Endothelial cell of umbilical vein (primary cell): Measurements from ENCODE around the gene ADH1B. TPM values are rescaled to one million over a fixed set of nuclear protein-coding genes. Genes with fewer than 3 reads are reported as not detected.

ENCODE experiments used
- BruUV-seq: library from RNA; stranded (reverse); fragments of 400-500 nt; replicated peaks from 2 replicates; lab custom pipeline; 2021; lab: Mats Ljungman, UMichigan
- CTCF ChIA-PET: fragments of 300-600, 350-600 bp; sonication (Branson Sonifier 250); formaldehyde crosslinking; loops from one replicate; lab custom pipeline; 2021; ENCODE audit warnings: antibody characterized with exemption, inconsistent platforms; lab: Charles Lee
- POLR2A ChIA-PET: fragments of 300-600, 350-600 bp; sonication (Branson Sonifier 250); formaldehyde crosslinking; loops from one replicate; lab custom pipeline; 2021; ENCODE audit warnings: antibody characterized with exemption, inconsistent platforms; lab: Charles Lee
- DNase-seq: peaks from one replicate; pipeline ENCODE4 v3.0.0-alpha.2; 2011; ENCODE audit warnings: low read depth, low spot score
- FAIRE-seq: peaks from 2 replicates; lab custom pipeline; 2011; peaks lifted over from hg19 to GRCh38; lab: Jason Lieb, UNC
- H2AFZ ChIP-seq: 2 replicates; pipeline ENCODE4 v1.6.0; 2012; ENCODE audit warnings: low read depth, low read length, control low read depth, inconsistent platforms
- H3K27ac ChIP-seq: 2 replicates; pipeline ENCODE4 v1.5.1; 2011; ENCODE audit warnings: low read depth, mild to moderate bottlenecking, control low read depth, low read length, moderate library complexity; ENCODE audit not compliant: insufficient read depth
- H3K27me3 ChIP-seq, 2 experiments: 2 replicates each; pipeline versions ENCODE4 v1.6.0 to v1.6.1; 2011; ENCODE audit warnings: low read length in 2 of 2, mixed read lengths in 1 of 2; ENCODE audit not compliant: control insufficient read depth in 2 of 2, insufficient read depth in 2 of 2
- H3K36me3 ChIP-seq, 2 experiments: 2 replicates in 1 of 2; 3 replicates in 1 of 2; pipeline ENCODE4 v1.5.1; 2011; ENCODE audit warnings: low read length in 2 of 2, mild to moderate bottlenecking in 1 of 2, moderate library complexity in 1 of 2; ENCODE audit not compliant: control insufficient read depth in 2 of 2, insufficient read depth in 2 of 2; ENCODE audit errors: extremely low read depth in 1 of 2
- H3K4me1 ChIP-seq: 3 replicates; pipeline ENCODE4 v1.5.1; 2011; ENCODE audit warnings: mild to moderate bottlenecking, low read length; ENCODE audit not compliant: control insufficient read depth, insufficient read depth; ENCODE audit errors: extremely low read depth
- H3K4me2 ChIP-seq: 2 replicates; pipeline ENCODE4 v1.6.1; 2011; ENCODE audit warnings: low read length, control low read depth, mixed read lengths; ENCODE audit not compliant: insufficient read depth
- H3K4me3 ChIP-seq, 3 experiments: fragments of 200-600 bp in 1 of 3; sonication (generic), shearing (Covaris generic) in 1 of 3; replicated peaks in 1 of 3; 2 replicates each; pipeline ENCODE4 v1.5.1; 2011 to 2016; ENCODE audit warnings: control low read depth in 3 of 3, low read length in 3 of 3, mild to moderate bottlenecking in 2 of 3, inconsistent platforms in 1 of 3, low read depth in 1 of 3, moderate library complexity in 1 of 3; ENCODE audit not compliant: insufficient read depth in 1 of 3
- H3K79me2 ChIP-seq: 2 replicates; pipeline ENCODE4 v1.6.0; 2012; ENCODE audit warnings: low read length, inconsistent platforms; ENCODE audit not compliant: control insufficient read depth, insufficient read depth
- H3K9ac ChIP-seq: replicated peaks from 2 replicates; pipeline ENCODE3; 2011; ENCODE audit warnings: low read length, control low read depth; ENCODE audit not compliant: insufficient read depth; ENCODE audit errors: extremely low read depth
- H3K9me1 ChIP-seq: replicated peaks from 3 replicates; pipeline ENCODE4 v1.6.0; 2011; ENCODE audit warnings: mild to moderate bottlenecking, low read length; ENCODE audit not compliant: control insufficient read depth, insufficient read depth; ENCODE audit errors: extremely low read depth
- H3K9me3 ChIP-seq: replicated peaks from 2 replicates; pipeline ENCODE4 v1.5.1; 2012; ENCODE audit warnings: low read length, inconsistent platforms; ENCODE audit not compliant: control insufficient read depth, insufficient read depth
- H4K20me1 ChIP-seq: replicated peaks from 2 replicates; pipeline ENCODE3; 2011; ENCODE audit warnings: mild to moderate bottlenecking, low read length; ENCODE audit not compliant: control insufficient read depth, insufficient read depth; ENCODE audit errors: extremely low read depth
- EZH2 ChIP-seq: IDR thresholded peaks from 2 replicates; pipeline ENCODE4 v1.6.1; 2012; ENCODE audit warnings: borderline replicate concordance, low read depth, mild to moderate bottlenecking, moderate library complexity, low read length, inconsistent platforms; ENCODE audit not compliant: severe bottlenecking
- FOS ChIP-seq: IDR thresholded peaks from 2 replicates; pipeline ENCODE4 v1.6.1; 2011; ENCODE audit warnings: mild to moderate bottlenecking, low read length, moderate library complexity, borderline replicate concordance; ENCODE audit not compliant: insufficient read depth
- GATA2 ChIP-seq: IDR thresholded peaks from 2 replicates; pipeline ENCODE4 v1.7.0; 2011; ENCODE audit warnings: low read depth, mild to moderate bottlenecking, moderate library complexity, mixed read lengths, low read length; ENCODE audit not compliant: insufficient read length, insufficient read depth
- JUN ChIP-seq: IDR thresholded peaks from 2 replicates; pipeline ENCODE4 v1.6.1; 2011; ENCODE audit warnings: borderline replicate concordance, low read depth; ENCODE audit not compliant: insufficient read length, insufficient read depth
- MYC ChIP-seq: IDR thresholded peaks from one replicate; pipeline ENCODE4 v1.6.1; 2011; ENCODE audit warnings: mild to moderate bottlenecking, low read depth, low read length
- POLR2A ChIP-seq: IDR thresholded peaks from 2 replicates; pipeline ENCODE4 v1.6.1; 2012; ENCODE audit warnings: low read depth, mild to moderate bottlenecking, control low read depth, low read length
- POLR2AphosphoS5 ChIP-seq: IDR thresholded peaks from 2 replicates; pipeline ENCODE4 v1.6.1; 2012; ENCODE audit warnings: low read depth, mild to moderate bottlenecking, control low read depth, low read length, moderate library complexity; ENCODE audit not compliant: insufficient read depth
- dilution Hi-C: fragments of 300-500 bp; cut with MboI; formaldehyde crosslinking; loops from one replicate; pipeline ENCODE4 v1.15.0; 2019; ENCODE audit warnings: low sequenced_read_pairs; ENCODE audit not compliant: extremely low pct_ligation_motif_present
- intact Hi-C: fragments of 100-400 bp; cut with micrococcal nuclease; formaldehyde crosslinking; loops from one replicate; pipeline ENCODE4 v1.10.0; 2022
- polyA plus RNA-seq, 4 experiments: library from polyadenylated mRNA; depleted of rRNA in 3 of 4; stranded (reverse) in 3 of 4; unstranded in 1 of 4; fragments of >200 nt; gene quantifications; 2 replicates each; pipeline versions ENCODE4 v1.2.1 to v1.2.3, GENCODE V29; 2011 to 2012; ENCODE audit warnings: missing spikeins in 1 of 4
- total RNA-seq: library from RNA; stranded (reverse); gene quantifications from 2 replicates; pipeline ENCODE4 v1.2.3, GENCODE V29; 2021
- TF ChIP-seq, protein P1 (sequence below), 2 donors: IDR thresholded peaks; 1 replicate in 1 of 2; 2 replicates in 1 of 2; pipeline ENCODE4 v1.5.1; 2011; ENCODE audit warnings: low read length in 2 of 2, mild to moderate bottlenecking in 2 of 2, moderate library complexity in 2 of 2, control low read depth in 1 of 2, inconsistent platforms in 1 of 2, low read depth in 1 of 2; ENCODE audit not compliant: insufficient read depth in 1 of 2; ENCODE audit errors: extremely low read depth in 1 of 2
- TF ChIP-seq, protein P2 (sequence below): IDR thresholded peaks from 2 replicates; pipeline ENCODE4 v1.6.1; 2011; ENCODE audit not compliant: insufficient read depth, insufficient read length

The ADH1B gene
- total and polyA plus RNA-seq, 2 donors (not counting 3 experiments of a cell fraction or from before 2014, with no cell fraction given) = not detected

DNA sequence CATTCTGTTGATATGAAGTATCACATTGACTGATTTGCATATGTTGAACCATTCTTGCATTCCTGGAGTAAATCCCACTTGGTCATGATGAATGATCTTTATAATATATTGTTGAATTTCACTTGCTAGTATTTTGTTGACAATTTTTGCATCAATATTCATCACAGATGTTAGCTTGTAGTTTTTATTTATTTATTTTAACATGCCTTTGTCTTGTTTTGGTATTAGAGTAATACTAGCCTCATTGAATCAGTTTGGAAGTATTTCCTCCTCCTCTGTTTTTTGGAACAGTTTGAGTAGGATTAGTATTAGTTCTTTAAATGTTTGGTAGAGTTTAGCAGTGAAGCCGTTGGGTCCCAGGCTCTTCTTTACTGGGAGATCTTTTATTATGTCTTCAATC is 45.3 kb upstream of the ADH1B start:
- H3K9me1 ChIP-seq = no peaks in the 10 kb centered on the region
- no peaks in the 10 kb centered on the region for H3K79me2 ChIP-seq

More for the DNA sequence above, 45.3 kb upstream of the ADH1B start:
- TF ChIP-seq, protein P1, sequence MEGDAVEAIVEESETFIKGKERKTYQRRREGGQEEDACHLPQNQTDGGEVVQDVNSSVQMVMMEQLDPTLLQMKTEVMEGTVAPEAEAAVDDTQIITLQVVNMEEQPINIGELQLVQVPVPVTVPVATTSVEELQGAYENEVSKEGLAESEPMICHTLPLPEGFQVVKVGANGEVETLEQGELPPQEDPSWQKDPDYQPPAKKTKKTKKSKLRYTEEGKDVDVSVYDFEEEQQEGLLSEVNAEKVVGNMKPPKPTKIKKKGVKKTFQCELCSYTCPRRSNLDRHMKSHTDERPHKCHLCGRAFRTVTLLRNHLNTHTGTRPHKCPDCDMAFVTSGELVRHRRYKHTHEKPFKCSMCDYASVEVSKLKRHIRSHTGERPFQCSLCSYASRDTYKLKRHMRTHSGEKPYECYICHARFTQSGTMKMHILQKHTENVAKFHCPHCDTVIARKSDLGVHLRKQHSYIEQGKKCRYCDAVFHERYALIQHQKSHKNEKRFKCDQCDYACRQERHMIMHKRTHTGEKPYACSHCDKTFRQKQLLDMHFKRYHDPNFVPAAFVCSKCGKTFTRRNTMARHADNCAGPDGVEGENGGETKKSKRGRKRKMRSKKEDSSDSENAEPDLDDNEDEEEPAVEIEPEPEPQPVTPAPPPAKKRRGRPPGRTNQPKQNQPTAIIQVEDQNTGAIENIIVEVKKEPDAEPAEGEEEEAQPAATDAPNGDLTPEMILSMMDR (IDR thresholded peaks at IDR 0.05; ENCODE audit: extremely low read depth in 1 of 2, insufficient read depth in 1 of 2, low read depth in 1 of 2, low read length in 2 of 2) = no peak
- TF ChIP-seq POLR2AphosphoS5 (no peak), JUN (no peak), GATA2 (no peak), EZH2 (no peak), MYC (no peak), FOS (no peak), POLR2A (no peak)
- TF ChIP-seq, protein P2, sequence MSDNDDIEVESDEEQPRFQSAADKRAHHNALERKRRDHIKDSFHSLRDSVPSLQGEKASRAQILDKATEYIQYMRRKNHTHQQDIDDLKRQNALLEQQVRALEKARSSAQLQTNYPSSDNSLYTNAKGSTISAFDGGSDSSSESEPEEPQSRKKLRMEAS = no peak
- Histone ChIP-seq H3K27me3 (no peaks in the 10 kb centered on the region), H3K27ac (no peak overlapping the region), H4K20me1 (no peaks in the 10 kb centered on the region), H3K4me1 (no peaks in the 10 kb centered on the region), H3K4me3 (no peak overlapping the region), H3K9ac (no peak overlapping the region), H3K36me3 (no peaks in the 10 kb centered on the region), H3K4me2 (no peak overlapping the region), H2AFZ (no peak overlapping the region), H3K9me3 (no peaks in the 10 kb centered on the region)
- FAIRE-seq (no peak), DNase-seq (no peak)
- CTCF ChIA-PET = no interaction called here
- dilution Hi-C loops (no loop called here), intact Hi-C loops (no loop called here)
- no TSS peak for BruUV-seq
- POLR2A ChIA-PET = no interaction called here
